Camera-type eye (tissue), 1 donor: Measurements from ENCODE around the gene C16orf86. TPM values are rescaled to one million over a fixed set of nuclear protein-coding genes. Genes with fewer than 3 reads are reported as not detected.

ENCODE experiments used
- total RNA-seq: library from RNA; depleted of rRNA; stranded (reverse); fragments of >200 nt; gene quantifications from one replicate; pipeline ENCODE4 v1.2.3, GENCODE V29; 2014

The C16orf86 gene, protein sequence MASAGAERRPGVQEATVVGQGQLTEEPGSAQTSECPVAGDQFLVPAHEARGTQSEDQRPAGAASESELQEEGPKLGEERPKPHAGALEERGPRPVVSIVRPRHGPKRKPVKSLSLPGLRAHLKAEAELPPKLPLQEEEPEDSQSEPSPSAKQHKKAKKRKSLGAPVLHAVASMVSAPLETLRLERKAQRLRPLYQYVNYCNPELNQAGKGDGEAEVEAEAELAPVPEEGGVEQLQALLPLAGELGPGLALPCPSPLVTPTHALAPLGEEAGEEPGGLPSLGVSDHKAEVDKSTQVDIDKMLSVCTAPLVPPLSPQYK
- 4.7 TPM for total RNA-seq

DNA sequence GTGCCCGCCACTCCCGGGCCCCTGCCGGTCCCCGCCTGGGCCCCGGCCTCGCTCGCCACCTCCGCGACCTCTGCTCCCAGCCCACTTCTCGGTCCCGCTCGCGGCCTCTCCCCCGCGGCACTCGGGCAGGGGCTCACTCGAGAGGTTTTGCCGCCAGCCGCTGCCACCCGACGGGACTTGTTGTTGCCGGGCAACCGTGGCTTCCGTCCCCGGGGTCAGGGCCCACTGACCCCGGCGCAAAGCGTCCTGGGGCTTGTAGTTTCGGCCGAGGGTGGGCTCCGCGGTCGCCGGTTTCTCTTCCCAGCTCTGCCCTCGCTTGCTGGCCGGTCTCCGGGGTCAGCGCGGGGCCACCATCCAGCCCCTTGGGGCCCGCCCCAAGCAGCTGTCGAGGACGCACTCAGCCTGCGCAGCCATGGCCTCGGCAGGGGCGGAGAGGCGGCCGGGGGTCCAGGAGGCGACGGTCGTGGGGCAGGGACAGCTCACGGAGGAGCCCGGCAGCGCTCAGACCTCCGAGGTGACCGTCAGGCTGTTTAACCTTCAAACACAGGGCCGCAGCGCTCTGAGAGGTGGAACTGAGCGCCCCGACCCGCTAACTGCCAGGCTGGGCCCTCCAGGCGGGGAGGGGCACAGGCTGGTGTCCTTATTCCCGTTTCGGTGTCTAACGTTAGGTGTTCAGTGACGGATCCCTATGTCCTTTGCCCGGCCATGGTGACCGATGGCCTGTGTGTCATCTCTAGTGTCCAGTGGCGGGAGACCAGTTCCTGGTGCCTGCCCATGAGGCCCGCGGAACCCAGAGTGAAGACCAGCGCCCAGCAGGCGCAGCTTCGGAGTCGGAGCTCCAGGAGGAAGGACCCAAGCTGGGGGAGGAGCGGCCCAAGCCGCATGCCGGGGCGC, at the start of gene C16orf86, which contains the start of gene ENKD1:
Gene C16orf86, plus strand, starts transcription at position 256 of the 894 bp plus-strand sequence. Its CDS starts 157 bp downstream, at position 413.
Gene ENKD1, minus strand, starts transcription at position 192 of the 894 bp plus-strand sequence. CDS start 308 bp downstream, outside the sequence.

DNA sequence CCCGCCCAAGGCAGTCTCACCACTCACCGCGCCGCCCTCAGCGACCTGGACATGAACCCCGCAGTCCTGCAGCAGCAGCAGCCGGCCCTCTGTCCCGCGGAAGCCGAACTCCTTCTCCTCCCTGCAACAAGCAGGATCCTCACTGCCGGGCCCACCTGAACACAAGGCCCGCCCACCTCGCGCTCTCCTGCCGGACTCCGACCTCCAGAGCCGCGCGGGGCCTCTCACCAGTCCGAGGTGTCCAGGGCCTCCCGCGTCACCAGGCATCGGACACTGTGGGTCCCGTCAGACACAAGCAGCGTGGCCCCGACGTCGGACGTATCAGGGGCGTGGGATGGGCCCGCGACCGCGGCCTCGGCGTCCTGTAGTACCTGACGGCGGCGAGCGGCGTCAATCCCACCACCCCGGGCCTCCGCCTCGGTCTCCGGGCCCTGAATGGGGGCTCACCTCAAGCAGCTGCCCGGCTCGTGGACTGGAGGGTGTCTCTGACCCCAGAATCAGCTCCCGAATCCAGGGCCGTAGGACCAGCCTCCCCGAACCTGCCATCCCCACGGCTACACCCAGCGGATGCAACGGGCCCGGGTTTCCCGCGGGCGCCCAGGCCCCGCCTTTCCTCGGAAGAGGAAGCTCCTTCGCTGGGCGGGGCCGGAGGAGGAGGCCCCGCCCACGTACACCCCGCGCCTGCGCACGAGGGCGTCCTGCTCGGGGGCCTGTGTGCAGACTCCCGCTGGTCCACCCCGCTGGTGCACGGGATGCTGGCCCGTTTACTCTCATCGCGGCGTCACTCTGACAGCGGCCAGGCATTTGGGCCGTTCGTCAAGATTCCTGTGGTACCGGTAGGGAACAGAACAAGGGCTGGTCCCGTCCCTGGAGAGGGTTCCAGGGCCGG, 6.7 kb upstream of the C16orf86 start, which contains the start of gene ACD:
Gene ACD, minus strand, starts transcription at position 586 of the 889 bp plus-strand sequence. Its CDS starts 40 bp downstream, at position 546.

GRCh38 chr16:67660564-67661028, 6.0 kb upstream of the C16orf86 start, which contains the start of gene PARD6A:
Gene PARD6A, plus strand, starts transcription at chr16:67660960. Its CDS starts 79 bp downstream, at chr16:67661039.

Other genes starting within 250 kb of the C16orf86 start
- 4.3 TPM for gene HSD11B2, start 235.7 kb upstream of the C16orf86 start, total RNA-seq
- 136 TPM for gene ATP6V0D1, start 185.7 kb upstream of the C16orf86 start, total RNA-seq
- not detected for gene AGRP, start 183.3 kb upstream of the C16orf86 start, total RNA-seq
- 101 TPM for gene RIPOR1, start 138.0 kb upstream of the C16orf86 start, total RNA-seq
- 67.3 TPM for gene CTCF, start 104.3 kb upstream of the C16orf86 start, total RNA-seq
- gene CARMIL2, start 21.7 kb upstream of the C16orf86 start, total RNA-seq, result 0.33 TPM
- 25.5 TPM for gene ACD, start 6.6 kb upstream of the C16orf86 start, total RNA-seq
- gene PARD6A, start 5.9 kb upstream of the C16orf86 start, total RNA-seq, result 6.8 TPM
- gene ENKD1, start 64 bp upstream of the C16orf86 start, total RNA-seq, result 17.7 TPM
- 26.4 TPM for gene GFOD2, start 52.5 kb downstream of the C16orf86 start, total RNA-seq
- gene RANBP10, start 139.7 kb downstream of the C16orf86 start, total RNA-seq, result 13.3 TPM
- gene TSNAXIP1, start 140.1 kb downstream of the C16orf86 start, total RNA-seq, result 5.2 TPM
- 42.2 TPM for gene THAP11, start 175.5 kb downstream of the C16orf86 start, total RNA-seq
- gene NUTF2, start 180.1 kb downstream of the C16orf86 start, total RNA-seq, result 58.2 TPM
- 46.1 TPM for gene CENPT, start 180.9 kb downstream of the C16orf86 start, total RNA-seq
- 72.0 TPM for gene EDC4, start 206.2 kb downstream of the C16orf86 start, total RNA-seq
- gene NRN1L, start 218.1 kb downstream of the C16orf86 start, total RNA-seq, result 5.0 TPM
- 20.0 TPM for gene PSKH1, start 226.4 kb downstream of the C16orf86 start, total RNA-seq